DMS114 treated with DMSO at 0.1 percent for 48 hours (cell line): ENCODE results near the gene STYXL1.

Experiments used
- DNase-seq: peaks from one replicate; lab custom pipeline; 2025; ENCODE audit not compliant: unreplicated experiment; lab: John Stamatoyannopoulos, UW

Gene STYXL1

GRCh38 chr7:75981453-75982305, 66.1 kb downstream of the STYXL1 start:
- DNase-seq = no peak

DNA sequence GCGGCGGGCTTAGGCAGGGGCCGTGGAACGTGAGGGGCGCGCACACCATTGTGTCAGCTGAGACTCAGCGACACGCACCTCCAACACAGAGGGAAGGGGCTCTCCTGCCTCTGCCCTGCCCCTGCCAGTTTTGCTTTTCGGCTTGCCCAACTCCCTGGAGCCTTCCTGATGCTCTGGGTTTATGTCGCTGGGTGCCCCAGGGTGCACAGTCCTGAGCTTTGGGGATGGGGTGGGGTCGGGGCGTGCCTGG, 66.7 kb downstream of the STYXL1 start:
- no peak for DNase-seq

DNA sequence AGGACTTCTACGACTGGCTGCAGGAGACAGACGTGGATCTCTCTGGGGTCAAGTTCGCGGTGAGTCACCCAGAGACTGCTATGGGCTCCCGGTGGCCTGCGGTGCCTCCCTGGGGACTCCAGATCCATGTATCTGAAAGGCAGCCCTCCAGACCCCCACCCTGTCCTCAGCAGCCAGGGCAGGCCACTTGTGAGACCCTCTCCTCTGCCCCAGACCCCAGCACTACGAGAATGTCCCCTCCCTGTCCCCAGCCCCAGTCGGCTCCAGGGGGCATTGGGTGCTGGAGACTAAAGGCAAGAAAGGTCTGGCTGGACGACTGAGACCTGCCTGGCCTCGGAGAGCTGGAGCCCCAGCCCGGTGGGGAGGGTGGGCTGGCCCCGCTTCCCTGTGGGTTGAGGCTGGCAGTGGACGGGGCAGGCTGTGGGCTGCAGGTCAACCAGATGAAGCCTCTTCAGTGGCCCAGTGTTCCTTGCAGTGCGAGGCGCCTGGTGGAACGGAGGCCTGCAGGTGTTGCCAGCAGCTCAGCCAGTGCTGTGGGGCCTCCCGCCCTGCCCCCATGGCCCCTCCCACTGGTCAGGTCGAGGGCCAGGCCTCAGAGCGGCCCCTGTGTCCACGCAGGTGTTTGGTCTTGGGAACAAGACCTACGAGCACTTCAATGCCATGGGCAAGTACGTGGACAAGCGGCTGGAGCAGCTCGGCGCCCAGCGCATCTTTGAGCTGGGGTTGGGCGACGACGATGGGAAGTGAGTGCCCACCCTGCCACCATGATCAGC, 67.2 kb downstream of the STYXL1 start:
- no peak for DNase-seq

DNA sequence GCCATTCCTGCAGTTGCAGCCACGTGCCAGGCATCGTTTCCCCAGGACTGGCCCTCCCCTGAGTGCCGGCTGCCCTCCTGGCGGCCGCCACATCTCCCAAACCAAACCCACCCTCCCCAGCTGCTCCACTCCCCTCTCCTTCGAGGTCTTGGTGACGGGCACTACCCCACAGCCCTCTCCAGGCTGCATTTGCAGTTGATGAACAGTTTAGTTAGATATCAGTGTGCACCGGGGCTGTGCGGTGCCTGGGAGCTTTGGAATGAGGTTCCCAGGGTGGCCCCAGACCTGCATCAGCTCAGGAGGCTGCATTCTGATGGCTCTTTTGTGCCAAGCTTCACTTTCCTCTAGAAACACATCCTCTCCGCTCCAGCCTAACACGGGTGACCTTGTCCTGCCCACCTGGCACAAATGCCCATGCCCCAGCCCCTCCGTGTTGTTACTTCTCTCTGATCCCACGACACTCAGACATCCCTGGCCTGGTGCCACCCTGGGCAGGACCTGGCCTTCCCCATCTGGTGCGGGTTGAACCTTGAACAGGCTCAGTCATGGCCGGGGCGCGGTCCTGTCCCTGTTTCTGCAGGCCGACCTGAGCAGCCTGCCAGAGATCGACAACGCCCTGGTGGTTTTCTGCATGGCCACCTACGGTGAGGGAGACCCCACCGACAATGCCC, 67.9 kb downstream of the STYXL1 start:
- no peak for DNase-seq

- DNase-seq = no peak
Measured at GRCh38 chr7:75977743-75978142, 70.1 kb downstream of the STYXL1 start.

GRCh38 chr7:75971961-75972763, 75.6 kb downstream of the STYXL1 start:
- DNase-seq = no peak

- no peak for DNase-seq
Measured at GRCh38 chr7:75971309-75971960, 76.4 kb downstream of the STYXL1 start.

DNA sequence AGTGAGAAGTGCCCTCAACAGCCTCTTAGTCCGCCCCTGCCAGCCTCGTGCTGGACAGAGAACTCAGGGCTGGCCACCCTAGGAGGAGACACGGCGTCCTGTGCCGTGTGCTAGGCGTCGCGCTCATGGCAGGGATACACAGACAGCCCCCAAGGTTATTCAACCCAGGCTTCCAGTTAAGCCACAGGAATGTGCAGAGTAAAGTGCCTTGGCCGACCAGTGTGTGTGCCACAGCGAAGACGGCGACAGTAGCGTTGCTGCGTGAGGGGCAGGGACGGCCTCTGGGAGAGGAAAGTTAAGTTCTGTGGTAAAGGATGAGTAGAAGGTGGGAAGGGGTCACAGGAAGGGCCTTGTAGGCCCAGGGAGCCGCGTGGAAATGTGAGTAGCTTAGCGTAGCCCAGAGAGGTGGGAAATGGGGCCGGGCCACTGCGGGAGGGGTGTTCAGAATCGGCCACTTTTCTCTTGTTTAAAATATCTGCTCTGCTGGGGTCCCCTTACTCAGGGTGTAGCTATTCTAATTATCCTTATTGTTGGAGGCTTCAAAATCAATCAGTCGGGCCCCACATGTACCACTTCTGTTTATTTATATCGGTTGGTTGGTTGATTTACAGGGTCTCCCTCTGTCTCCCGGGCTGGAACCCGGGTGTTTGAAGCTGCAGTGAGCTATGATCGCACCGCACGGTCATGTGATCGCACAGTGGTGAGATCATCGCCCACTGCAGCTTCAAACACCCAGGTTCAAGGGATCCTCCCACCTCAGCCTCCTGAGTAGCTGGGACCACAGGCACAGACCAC, 77.9 kb downstream of the STYXL1 start:
- no peak for DNase-seq

- no peak for DNase-seq
Measured at GRCh38 chr7:75969182-75969581, 78.6 kb downstream of the STYXL1 start.

- no peak for DNase-seq
Measured at GRCh38 chr7:75968561-75969001, 79.2 kb downstream of the STYXL1 start.

- DNase-seq = no peak
Measured at GRCh38 chr7:75968012-75968411, 79.8 kb downstream of the STYXL1 start.

GRCh38 chr7:75967487-75967997, 80.3 kb downstream of the STYXL1 start:
- DNase-seq = no peak

DNA sequence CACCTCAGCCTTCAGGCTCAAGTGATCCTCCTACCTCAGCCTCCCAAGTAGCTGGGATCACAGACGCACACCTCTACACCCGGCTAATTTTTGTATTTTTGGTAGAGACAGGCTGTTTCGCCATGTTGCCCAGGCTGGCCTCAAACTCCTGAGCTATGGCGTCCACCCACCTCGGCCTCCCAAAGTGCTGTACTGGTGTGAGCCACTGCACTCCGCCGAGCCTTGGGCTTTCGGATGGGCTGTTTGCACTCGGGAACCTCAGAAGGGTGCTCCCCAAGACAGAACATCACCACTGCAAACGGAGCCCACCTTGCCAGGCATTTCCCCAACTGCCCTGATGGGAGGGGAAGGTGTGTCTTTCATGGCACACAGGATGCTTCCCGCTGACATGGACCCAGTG, 80.7 kb downstream of the STYXL1 start:
- DNase-seq = no peak

DNA sequence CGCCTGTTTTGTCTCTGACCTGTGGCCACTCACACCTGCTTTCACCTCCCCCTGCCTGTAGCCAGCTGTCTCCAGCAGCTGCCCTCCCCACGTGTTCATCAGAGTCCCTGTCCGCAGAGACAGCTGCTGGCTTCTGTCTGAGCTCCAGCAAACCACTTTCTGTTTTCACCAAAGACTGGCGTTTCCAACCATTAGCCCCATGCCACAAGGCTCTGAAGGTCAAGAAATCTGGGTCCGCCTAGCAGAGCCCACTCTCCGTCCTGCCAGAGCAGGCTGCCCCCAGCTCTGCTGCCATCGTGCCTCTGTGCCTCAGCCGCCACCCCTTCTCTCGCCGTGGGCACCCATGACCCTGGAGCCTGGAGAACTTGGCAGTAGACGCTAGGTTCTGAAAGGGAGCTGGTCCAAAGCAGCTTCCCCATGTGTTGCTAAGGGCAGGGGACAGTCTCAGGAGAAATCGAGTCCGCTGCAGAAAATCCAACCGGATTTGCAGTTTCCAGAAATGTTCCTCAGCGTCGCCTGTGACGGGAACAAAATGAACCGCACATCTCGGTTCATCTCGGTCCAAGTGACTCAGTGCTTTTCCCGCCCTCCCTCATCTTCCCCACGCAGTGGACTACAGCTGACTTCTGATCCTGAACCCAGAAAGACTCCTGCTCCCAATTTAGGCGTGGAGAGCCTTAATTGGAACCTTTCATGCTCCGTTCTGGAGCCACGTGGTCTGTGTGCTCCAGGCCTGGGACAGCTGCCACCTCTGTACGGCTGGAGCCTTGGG, 81.4 kb downstream of the STYXL1 start:
- no peak for DNase-seq

- no peak for DNase-seq
Measured at GRCh38 chr7:75965617-75966016, 82.2 kb downstream of the STYXL1 start.

GRCh38 chr7:75963381-75963995, 84.3 kb downstream of the STYXL1 start:
- no peak for DNase-seq

DNA sequence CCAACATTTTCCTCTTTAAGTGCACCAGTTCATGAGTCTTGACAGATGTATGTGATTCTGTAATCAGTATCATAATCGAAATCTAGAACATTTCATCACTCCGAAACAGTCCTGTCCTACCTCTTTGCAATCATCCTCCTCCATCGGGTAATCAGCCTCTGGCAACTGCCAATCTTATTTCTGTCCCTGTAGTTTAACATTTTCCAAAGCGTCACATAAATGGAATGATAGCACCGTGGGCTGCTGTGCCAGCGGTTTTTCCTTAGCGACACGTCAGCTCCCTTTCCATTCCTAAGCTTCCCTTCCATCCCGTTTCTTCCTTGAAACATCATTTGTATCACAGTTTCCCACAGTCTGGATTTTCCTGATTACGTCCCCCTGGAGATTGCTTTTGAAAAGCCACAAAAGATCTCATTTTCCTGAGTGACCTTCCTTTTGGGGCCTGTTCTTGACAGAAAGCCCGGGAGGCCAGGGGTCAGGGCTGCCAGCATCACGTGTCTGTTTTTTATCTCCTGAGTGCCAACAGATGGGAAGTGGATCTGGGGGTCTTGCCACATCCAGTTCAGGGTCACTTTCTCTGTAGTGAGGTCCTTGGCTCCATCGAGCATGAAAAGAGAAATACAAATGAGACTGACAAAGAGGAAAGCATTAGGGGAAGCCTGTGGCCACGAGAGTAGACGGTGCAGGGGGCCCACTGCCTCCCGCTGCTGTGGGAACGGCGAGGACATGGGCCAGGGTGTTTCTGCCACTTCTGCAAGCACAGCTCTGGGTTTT, 85.0 kb downstream of the STYXL1 start:
- no peak for DNase-seq

- DNase-seq = no peak
Measured at GRCh38 chr7:75961218-75961617, 86.6 kb downstream of the STYXL1 start.
